ENCODE data around the gene ZFAND5.

ZFAND5 gene

DNA sequence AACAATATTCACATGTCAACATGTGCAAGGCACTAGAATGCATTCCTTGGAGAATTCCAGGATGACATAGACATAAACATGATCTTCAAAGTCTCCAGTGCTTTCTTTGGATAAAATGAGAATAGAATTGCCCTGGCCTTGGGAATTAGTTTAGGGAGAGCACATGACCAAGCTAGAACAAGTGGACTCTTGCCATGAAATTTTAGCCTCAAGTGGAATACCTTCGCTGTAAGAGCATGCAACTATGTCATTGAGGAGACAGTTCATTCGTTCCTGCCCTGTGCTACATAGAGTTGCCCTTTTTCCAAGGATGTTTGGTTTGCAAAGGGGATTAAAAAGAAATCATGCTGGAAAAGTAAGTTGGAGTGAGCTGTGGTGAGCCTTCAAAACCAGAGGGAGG lies 42.7 kb downstream of the ZFAND5 start:
- no peak for DNase-seq

DNA sequence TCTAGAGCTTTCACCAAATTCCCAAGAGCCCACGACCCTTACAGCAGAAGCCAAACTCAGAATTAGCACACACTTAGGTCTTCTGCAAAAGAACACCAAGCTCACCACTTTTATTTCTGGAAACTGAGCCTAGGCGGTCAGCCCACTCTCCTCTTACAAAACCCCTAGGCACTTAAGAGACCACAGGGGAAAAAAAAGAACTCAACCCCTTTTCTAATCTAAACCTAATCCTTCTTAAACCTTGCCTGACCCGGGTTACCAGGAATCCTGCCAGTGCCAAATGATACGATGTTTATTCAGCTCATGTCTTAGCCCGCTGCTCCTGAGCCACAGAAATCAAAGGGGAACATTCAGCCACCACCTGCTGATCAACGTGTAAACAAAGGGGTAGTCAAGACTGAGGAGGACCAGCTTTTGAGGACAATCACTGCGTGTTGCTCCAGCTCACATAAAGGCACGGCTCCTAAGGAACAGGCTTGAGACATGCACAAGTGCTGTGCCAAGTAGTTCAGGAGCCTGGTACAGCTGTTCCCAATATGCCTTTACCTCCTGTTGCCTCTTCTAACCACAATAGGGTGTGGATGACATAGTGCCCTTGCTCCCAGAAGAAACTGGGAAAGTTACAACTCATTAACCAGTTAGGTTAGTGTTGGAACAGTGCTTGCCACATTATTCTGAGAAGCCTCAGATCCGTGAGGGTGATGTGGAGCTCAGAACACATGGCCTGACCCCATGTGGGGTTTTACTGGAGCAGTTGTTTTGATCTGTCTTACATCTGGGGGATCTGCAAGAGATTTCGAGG lies 49.3 kb downstream of the ZFAND5 start:
- peak; percentile 20 to 43 for DNase-seq

DNA sequence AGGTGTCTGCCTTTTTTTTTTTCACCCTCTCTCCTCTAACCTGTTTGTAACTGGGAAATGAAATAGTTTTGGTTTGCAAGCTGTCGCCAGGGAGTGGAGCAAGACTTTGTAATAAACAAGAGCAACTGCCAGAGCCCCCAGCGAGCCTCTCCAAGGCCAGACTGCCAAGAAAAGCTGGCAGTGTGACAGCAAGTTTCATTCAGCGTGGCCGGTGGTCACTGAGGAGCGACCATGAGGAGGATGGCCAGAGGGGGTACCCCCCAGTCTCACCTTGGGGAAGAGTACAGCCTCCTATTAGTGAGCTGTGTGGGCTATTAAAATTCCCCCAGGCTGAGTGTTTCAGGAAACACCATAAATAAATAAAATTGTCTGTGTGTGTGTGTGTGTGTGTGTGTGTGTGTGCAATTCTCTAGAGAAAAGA lies 49.9 kb downstream of the ZFAND5 start:
- DNase-seq, result peak; percentile 14 to 51

DNA sequence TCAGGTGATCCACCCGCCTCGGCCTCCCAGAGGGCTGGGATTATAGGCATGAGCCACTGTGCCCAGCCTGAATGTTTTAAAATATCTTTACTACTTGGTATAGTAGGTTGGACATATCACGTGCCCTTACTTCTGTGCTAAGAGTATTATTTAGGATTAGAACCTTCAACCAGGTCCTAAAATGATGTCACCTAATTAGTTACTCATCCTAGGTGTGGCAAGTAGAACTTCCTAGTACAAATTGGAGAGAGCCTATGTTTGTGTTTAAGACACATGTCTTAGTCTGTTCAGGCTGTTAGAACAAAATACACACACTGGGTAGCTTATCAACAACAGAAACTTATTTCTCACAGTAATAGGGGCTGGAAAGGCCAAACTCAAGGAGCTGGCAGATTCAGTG lies 51.5 kb downstream of the ZFAND5 start:
- no peak for DNase-seq

DNA sequence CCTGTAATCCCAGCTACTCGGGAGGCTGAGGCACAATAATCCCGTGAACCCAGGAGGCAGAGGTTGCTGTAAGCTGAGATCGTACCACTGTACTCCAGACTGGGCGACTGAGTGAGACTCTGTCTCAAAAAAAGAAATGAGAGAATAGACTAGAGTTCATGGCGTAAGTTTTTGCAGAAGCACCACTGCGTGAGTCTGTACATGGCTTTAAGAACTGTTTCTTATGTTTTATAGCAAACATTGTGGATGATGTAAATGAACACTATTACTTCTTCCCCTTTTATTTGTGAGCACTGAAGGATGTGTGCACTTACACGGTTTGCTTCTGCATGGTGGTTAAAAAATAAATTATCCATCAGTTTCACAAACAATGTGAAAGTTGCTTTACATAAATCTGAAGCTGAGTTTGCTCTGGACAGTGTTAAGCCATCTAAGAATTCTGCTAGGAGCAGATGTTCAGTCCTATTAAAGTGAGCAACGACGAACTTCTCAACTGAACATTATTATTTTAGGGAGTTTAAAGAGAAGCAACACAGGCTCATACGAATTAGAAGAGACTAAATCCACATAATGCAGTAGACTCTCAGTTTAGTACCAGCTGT lies 52.5 kb downstream of the ZFAND5 start:
- DNase-seq, result no peak

DNA sequence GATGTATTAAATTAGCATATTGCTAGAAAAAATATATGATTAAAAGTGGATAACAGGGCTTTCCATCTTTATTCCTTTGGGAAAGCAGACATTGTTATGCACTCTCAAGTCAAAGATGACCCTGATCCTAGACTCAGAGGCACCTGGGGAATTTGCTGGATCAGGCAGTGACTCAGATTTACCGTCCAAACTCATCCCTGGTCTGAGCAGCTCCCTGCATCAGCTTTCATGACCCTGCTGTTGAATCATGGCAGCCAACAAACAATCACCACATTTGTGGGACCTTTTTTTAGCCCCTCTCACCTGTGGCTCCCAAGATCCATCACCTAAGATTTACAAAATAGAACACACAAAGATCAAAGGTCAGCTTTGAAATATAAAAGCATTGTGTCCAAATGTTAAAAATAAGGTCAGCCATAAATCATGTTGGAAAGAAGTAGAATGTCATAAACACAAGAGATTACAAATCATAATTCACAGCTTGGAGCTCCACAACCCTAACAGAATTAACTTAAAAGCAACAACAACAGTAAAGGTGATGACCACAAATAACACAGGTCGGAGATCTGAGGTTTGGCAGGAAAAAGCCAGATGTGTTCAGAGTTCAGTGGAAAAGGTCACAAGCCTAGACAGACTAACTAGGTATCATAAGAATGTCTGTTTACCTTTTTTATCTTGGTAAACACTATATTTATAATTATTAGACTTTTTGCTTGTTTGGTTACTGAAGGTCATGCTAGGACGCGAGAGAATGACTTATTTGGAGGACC lies 55.5 kb downstream of the ZFAND5 start:
- no peak for DNase-seq

DNA sequence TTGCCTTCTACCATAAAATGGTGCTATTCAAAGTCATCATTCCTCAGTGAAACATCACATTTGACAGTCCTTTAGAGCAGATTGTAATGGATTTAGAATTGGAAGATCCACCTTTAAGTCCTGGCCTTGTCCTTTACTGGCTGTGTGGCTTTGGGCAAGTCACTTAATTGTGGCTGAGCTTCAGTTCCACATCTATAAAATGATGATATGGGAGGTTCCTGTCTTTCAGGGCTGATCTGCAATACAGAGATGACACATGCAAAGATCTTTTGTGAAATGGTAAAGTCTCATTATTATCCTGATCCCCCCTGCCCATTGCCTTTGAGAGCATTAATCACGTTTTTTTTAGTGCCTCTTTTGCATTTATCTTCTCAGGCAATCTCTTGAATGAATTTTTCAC lies 58.2 kb downstream of the ZFAND5 start:
- no peak for DNase-seq

DNA sequence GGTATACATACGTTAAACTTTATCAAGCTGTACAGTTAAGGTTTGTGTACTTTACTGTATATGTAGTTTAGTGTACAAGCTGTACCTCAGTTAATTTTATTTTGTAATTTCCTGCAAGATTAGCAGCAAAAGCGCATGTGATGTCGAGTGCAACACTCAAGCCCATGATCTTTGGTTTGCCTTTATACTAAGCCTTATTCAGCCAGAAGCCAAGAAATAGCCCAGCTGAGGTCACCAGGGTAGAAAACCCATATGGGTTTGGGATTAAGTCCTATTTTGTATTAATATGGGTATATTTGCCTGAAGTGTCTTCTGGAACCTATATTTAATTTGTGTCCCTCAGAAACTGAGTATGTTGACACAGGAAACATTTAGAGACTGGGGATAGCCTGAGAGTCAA lies 59.3 kb downstream of the ZFAND5 start:
- DNase-seq, result no peak

DNA sequence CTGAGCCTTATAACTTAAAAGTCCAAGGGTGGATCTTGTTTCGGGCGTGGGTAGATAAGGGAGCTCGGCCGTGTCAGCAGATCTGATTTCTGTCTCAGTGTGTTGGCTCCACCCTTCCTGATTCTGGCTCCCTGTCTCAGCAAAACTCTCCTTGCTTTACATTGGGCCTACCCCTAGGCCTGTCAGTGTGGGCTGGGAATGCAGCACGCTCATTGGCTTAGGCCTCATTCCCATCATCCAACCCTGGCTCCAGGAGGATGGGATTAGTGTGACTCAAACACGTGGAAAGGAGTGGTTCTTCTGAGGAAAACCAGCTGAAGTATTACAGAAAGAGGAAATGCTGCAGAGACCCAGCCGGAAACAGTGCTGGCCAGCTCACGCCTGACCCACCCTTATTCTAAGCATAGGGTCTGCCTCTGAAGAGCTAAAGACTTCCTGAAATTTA lies 59.9 kb downstream of the ZFAND5 start:
- DNase-seq, result peak in 1 of 2 donors; percentile 31

DNA sequence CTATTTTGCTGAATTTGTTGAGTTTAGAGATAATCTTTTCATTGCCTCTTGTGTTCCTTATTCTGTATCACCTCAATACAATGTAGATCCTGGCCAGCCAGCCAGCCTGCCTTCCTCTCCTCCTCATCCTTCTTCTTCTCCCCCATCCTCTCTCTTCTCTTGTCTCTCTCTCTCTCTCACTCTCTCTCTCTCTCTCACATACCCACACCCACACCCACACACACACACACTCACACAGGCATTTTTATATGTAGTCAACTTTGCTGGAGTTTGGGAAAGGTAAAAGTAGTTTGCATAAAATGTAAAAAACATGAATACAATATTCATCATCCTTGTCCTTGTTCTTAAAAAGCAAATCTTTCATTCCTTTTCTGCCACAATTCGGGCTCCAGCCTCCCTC lies 60.5 kb downstream of the ZFAND5 start:
- DNase-seq, result no peak

Data from hippocampal formation (tissue), 2 donors.